Fibroblast of the aortic adventitia (primary cell): Measurements from ENCODE around the gene TRAF5. TPM values are rescaled to one million over a fixed set of nuclear protein-coding genes. Genes with fewer than 3 reads are reported as not detected.

Source experiments
- DNase-seq: peaks from one replicate; pipeline ENCODE4 v3.0.0-alpha.2; 2010; ENCODE audit warnings: low read depth
- H3K4me3 ChIP-seq: 2 replicates; pipeline ENCODE4 v1.5.1; 2011; ENCODE audit warnings: low read depth, mild to moderate bottlenecking, control low read depth, low read length, moderate library complexity
- total RNA-seq: library from RNA; depleted of rRNA; stranded (reverse); fragments of >200 nt; gene quantifications from 2 replicates; pipeline ENCODE4 v1.2.3, GENCODE V29; 2012; ENCODE audit warnings: low replicate concordance
- TF ChIP-seq, protein P1 (sequence below): IDR thresholded peaks from 2 replicates; pipeline ENCODE4 v1.5.1; 2011; ENCODE audit warnings: mild to moderate bottlenecking, low read length, control low read depth, inconsistent platforms; ENCODE audit not compliant: insufficient read depth

Gene TRAF5
- total RNA-seq, 1 donor: 9.4 TPM

DNA sequence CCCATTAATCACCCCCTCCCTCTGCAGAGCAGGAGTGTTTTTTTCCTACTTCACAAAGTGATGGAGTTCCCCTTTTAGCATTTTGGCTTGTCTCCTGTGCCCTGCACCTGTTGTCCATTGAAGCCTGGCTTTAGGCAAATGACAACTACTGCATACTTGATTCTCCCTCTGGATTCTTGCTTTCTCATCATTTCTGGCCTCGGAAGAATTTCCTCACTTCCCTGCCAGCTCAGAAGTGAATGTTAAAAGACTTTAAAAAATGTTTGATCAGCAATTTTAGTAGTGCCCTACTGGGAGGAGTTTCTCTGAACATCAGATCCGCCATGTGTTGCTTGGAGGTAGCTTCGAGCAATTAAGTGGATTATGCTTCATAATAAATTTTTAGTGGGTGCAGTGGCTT lies 39.4 kb upstream of the TRAF5 start:
- DNase-seq: no peak
- H3K4me3 ChIP-seq: no peak overlapping the region
- TF ChIP-seq, protein P1, sequence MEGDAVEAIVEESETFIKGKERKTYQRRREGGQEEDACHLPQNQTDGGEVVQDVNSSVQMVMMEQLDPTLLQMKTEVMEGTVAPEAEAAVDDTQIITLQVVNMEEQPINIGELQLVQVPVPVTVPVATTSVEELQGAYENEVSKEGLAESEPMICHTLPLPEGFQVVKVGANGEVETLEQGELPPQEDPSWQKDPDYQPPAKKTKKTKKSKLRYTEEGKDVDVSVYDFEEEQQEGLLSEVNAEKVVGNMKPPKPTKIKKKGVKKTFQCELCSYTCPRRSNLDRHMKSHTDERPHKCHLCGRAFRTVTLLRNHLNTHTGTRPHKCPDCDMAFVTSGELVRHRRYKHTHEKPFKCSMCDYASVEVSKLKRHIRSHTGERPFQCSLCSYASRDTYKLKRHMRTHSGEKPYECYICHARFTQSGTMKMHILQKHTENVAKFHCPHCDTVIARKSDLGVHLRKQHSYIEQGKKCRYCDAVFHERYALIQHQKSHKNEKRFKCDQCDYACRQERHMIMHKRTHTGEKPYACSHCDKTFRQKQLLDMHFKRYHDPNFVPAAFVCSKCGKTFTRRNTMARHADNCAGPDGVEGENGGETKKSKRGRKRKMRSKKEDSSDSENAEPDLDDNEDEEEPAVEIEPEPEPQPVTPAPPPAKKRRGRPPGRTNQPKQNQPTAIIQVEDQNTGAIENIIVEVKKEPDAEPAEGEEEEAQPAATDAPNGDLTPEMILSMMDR: no peak

DNA sequence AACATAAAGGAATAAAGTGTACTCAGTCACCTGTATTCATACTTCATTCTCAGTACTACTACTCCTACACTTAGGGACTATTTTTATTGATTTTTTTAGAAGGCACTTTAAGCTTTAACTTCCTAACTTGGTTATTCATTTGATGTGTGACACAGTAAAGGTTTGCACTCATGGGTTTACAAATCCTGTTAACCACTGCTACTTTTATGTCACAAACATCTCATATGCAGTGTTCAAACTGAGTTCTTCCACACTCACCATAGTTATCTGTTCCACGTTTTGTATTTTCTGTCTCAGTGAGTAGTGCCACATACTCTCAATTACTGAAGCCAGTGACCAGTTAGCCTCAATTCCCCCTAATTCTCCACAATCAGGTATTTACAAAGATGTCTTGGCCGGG lies 34.2 kb upstream of the TRAF5 start:
- TF ChIP-seq, protein P1: no peak
- no peak overlapping the region for H3K4me3 ChIP-seq
- DNase-seq: no peak

DNA sequence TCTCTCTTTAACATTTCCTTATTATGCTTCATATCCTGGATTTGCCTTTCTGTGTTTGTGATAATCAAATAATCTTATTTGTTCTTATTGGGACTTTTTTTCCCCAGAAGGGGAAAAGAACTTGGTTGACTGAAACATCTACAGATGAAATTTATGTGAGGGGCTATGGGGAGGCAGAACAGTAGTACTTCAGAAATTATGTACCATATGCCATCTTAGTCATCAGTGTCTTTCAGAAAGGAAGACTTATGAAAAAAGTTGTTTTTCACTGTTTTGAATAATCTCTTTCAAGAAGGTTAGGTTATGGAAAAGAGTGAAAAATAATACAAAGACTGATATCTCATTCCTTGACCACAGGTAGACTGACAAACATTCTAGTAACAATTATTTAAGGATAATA lies 30.2 kb upstream of the TRAF5 start:
- no peak for DNase-seq
- H3K4me3 ChIP-seq: no peak overlapping the region
- TF ChIP-seq, protein P1: no peak

DNA sequence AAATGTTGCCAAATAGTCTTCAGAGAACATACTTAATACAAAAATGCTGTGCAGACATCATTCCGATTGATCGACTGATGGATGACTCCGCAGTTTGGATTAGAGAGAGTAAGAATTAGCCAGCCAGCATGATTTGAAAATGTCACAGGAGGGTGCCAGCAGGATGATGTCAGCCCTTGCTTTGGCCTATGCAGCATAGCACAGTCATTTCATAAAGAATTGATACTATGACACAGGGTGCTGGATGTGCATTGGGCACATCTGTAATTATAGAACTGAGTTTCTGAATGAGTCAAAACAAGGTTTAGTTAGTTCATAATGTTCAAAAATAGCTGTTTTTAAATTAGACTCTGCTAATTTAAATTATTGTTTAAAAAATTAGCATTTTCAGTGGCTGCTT lies 21.6 kb upstream of the TRAF5 start:
- TF ChIP-seq, protein P1: no peak
- H3K4me3 ChIP-seq: no peak overlapping the region
- peak; percentile 27 for DNase-seq

DNA sequence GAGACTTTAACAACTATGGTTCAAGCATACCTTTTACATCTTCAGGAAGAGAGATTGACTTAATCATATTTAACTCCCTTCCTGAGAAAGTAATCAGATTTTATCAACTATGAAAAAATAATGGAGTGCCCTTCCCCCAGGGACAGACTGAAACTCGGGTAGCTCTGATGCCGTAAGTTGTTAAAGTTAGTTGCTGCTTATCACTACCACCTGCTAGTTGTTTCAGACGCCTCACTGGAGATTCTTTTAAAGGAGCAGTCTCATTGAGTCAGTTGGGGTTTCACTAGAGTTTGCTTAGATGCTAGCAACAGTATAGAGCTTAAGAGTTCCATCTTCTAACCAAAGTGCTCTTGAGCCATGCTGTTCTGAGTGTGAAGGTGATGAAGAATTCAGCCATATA lies 17.0 kb upstream of the TRAF5 start:
- DNase-seq: no peak
- TF ChIP-seq, protein P1: no peak
- no peak overlapping the region for H3K4me3 ChIP-seq

GRCh38 chr1:211313392-211313791 lies 13.2 kb upstream of the TRAF5 start:
- TF ChIP-seq, protein P1: no peak
- no peak overlapping the region for H3K4me3 ChIP-seq
- DNase-seq: no peak

- no peak for DNase-seq
- H3K4me3 ChIP-seq: no peak overlapping the region
- TF ChIP-seq, protein P1: no peak
These were observed 7.9 kb upstream of the TRAF5 start for GRCh38 chr1:211318576-211319280.
